ENCODE data around the gene ARHGDIA. TPM values are rescaled to one million over a fixed set of nuclear protein-coding genes. Genes with fewer than 3 reads are reported as not detected.

The ARHGDIA gene
- total and polyA plus RNA-seq, 11 donors = 81.4 to 296 (median 152) TPM

DNA sequence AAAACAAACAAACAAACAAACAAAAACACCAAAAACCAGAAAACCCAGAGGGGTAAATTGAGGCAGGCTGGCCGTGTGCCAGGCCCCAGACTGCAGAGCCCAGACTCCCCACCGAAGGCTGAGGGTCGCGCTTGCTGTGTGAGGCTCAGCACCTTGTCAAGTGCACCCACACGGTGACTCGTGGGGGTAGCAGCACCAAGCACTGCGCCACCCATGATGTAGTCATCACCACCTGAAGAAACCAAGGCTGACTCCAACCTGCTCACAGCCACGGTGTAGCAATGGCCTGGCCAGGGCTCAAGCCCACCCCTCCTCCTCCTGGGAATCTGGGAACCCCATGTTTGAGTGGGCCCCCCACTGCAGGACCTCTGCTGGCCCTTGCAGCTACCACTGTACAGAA lies 50.0 kb downstream of the ARHGDIA start:
- intact Hi-C loops (cut with DNase I) = loop anchor here in 3 of 10 donors (1.0 to 5.0 kb wide), 3 partner anchors 36 to 40 kb away; partner anchors contain the start of gene P4HB (in 2 of the 3)

GRCh38 chr17:81819708-81820107 lies 51.4 kb downstream of the ARHGDIA start:
- 27 to 45% (median 36%) methylated on average over 5 to 13 of the region's 13 CpGs for WGBS, 4 donors
- Histone ChIP-seq H3K27me3 (no peaks in the 10 kb centered on the region), H3K4me3 (no peak overlapping the region), H3K4me1 (peaks cover 3 to 21% (median 16%) of the 10 kb centered on the region in 12 donors), H3K36me3 (peaks cover 0 to 21% (median 5%) of the 10 kb centered on the region in 9 donors), H3K27ac (no peak overlapping the region), H3K9me3 (no peaks in the 10 kb centered on the region)
- TF ChIP-seq, protein P1, sequence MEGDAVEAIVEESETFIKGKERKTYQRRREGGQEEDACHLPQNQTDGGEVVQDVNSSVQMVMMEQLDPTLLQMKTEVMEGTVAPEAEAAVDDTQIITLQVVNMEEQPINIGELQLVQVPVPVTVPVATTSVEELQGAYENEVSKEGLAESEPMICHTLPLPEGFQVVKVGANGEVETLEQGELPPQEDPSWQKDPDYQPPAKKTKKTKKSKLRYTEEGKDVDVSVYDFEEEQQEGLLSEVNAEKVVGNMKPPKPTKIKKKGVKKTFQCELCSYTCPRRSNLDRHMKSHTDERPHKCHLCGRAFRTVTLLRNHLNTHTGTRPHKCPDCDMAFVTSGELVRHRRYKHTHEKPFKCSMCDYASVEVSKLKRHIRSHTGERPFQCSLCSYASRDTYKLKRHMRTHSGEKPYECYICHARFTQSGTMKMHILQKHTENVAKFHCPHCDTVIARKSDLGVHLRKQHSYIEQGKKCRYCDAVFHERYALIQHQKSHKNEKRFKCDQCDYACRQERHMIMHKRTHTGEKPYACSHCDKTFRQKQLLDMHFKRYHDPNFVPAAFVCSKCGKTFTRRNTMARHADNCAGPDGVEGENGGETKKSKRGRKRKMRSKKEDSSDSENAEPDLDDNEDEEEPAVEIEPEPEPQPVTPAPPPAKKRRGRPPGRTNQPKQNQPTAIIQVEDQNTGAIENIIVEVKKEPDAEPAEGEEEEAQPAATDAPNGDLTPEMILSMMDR (IDR thresholded peaks at IDR 0.05) = no peak
- no peak for TF ChIP-seq POLR2A (IDR thresholded peaks at IDR 0.05)
- DNase-seq = no peak
- intact Hi-C loops (cut with DNase I) = loop anchor here in 2 of 10 donors (2.0 to 5.0 kb wide), 2 partner anchors 38 to 41 kb away; partner anchors contain the start of gene P4HB (in 1 of the 2)
- ATAC-seq = no peak

More for the DNA sequence above, 50.0 kb downstream of the ARHGDIA start:
- H3K4me1 ChIP-seq = peaks cover 3 to 29% (median 17%) of the 10 kb centered on the region in 12 donors
- TF ChIP-seq POLR2A (IDR thresholded peaks at IDR 0.05) = no peak
- TF ChIP-seq, protein P1 (IDR thresholded peaks at IDR 0.05) = no peak
- ATAC-seq (peak in 2 of 4 donors; percentile 1 to 3), DNase-seq (no peak)
- H3K27ac ChIP-seq = peak overlapping the region in 11 of 12 donors; percentile 32 to 92 (median 88)
- H3K27me3 ChIP-seq = no peaks in the 10 kb centered on the region
- H3K4me3 ChIP-seq = no peak overlapping the region
- no peaks in the 10 kb centered on the region for H3K9me3 ChIP-seq
- peaks cover 0 to 23% (median 5%) of the 10 kb centered on the region in 9 donors for H3K36me3 ChIP-seq
- WGBS, 4 donors = 74 to 88% (median 83%) methylated on average over 8 of the region's 8 CpGs

DNA sequence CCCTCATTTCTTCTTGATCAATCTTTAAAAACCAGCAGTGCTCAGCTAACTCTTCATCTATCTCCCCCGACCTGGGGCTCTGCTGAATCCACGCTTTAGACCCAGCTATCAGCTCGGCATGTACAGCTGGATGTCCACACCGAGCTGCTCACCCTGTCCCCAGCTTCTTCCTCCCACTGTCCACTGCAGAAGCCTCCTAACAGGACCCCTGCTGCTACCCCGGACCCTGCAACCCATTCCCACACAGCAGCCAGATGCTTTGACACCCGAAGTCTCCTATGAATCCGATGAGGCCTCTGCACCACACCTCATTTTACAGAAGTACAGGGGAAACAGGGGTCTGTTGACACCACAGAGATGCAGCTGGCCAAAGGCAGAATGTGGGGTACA lies 53.4 kb downstream of the ARHGDIA start:
- no peak overlapping the region for H3K4me3 ChIP-seq
- TF ChIP-seq, protein P1 (IDR thresholded peaks at IDR 0.05) = no peak
- TF ChIP-seq POLR2A (IDR thresholded peaks at IDR 0.05) = no peak
- H3K4me1 ChIP-seq = peaks cover 3 to 17% (median 15%) of the 10 kb centered on the region in 12 donors
- 44 to 52% (median 48%) methylated on average over 7 of the region's 7 CpGs for WGBS, 4 donors
- no peaks in the 10 kb centered on the region for H3K9me3 ChIP-seq
- peaks cover 0 to 8% (median 0%) of the 10 kb centered on the region in 9 donors for H3K27me3 ChIP-seq
- no peak overlapping the region for H3K27ac ChIP-seq
- no peak for DNase-seq
- no peak for ATAC-seq
- intact Hi-C loops (cut with DNase I) = no loop called here
- H3K36me3 ChIP-seq = peaks cover 0 to 8% (median 1%) of the 10 kb centered on the region in 9 donors

Other genes with a start within 250 kb of the ARHGDIA start
Only the 30 nearest of the 31 such genes appear.
- gene TSPAN10, start 234.1 kb downstream of the ARHGDIA start, total RNA-seq = under 1 TPM in 4 of 9 donors, not detected in 5; 0.21 to 0.41 (median 0.38) TPM
- gene TSPAN10, start 234.1 kb downstream of the ARHGDIA start, polyA plus RNA-seq = under 1 TPM; 0.07 to 0.46 TPM
- 1 to 10 TPM in 2 of 9 donors, under 1 TPM in 1, not detected in 6; 0.73 to 2.3 (median 1.5) TPM for gene PDE6G, start 214.8 kb downstream of the ARHGDIA start, total RNA-seq
- under 1 TPM in 1 of 2 donors, not detected in 1; 0.67 TPM for gene PDE6G, start 214.8 kb downstream of the ARHGDIA start, polyA plus RNA-seq
- 10 to 100 TPM; 16.9 to 28.8 (median 21.7) TPM for gene OXLD1, start 204.7 kb downstream of the ARHGDIA start, total RNA-seq
- 10 to 100 TPM; 27.0 to 42.9 TPM for gene OXLD1, start 204.7 kb downstream of the ARHGDIA start, polyA plus RNA-seq
- 10 to 100 TPM in 1 of 9 donors, 1 to 10 TPM in 8; 3.5 to 10.1 (median 6.3) TPM for gene CCDC137, start 204.6 kb downstream of the ARHGDIA start, total RNA-seq
- gene CCDC137, start 204.6 kb downstream of the ARHGDIA start, polyA plus RNA-seq = 10 to 100 TPM in 1 of 2 donors, 1 to 10 TPM in 1; 8.2 to 20.0 TPM
- gene ARL16, start 187.5 kb downstream of the ARHGDIA start, total RNA-seq = 10 to 100 TPM; 10.2 to 22.3 (median 13.3) TPM
- 10 to 100 TPM; 22.4 to 23.6 TPM for gene ARL16, start 187.5 kb downstream of the ARHGDIA start, polyA plus RNA-seq
- 10 to 100 TPM; 37.4 to 90.8 (median 40.3) TPM for gene HGS, start 187.3 kb downstream of the ARHGDIA start, total RNA-seq
- 10 to 100 TPM; 53.8 to 81.4 TPM for gene HGS, start 187.3 kb downstream of the ARHGDIA start, polyA plus RNA-seq
- gene MRPL12, start 168.0 kb downstream of the ARHGDIA start, total RNA-seq = 100 to 1,000 TPM in 8 of 9 donors, 10 to 100 TPM in 1; 98.8 to 182 (median 133) TPM
- gene MRPL12, start 168.0 kb downstream of the ARHGDIA start, polyA plus RNA-seq = 100 to 1,000 TPM; 343 to 525 TPM
- gene SLC25A10, start 159.1 kb downstream of the ARHGDIA start, total RNA-seq = 10 to 100 TPM in 2 of 9 donors, 1 to 10 TPM in 7; 7.0 to 13.6 (median 8.2) TPM
- gene SLC25A10, start 159.1 kb downstream of the ARHGDIA start, polyA plus RNA-seq = 10 to 100 TPM; 10.8 to 17.9 TPM
- gene GCGR, start 67.2 kb downstream of the ARHGDIA start, total RNA-seq = not detected
- gene GCGR, start 67.2 kb downstream of the ARHGDIA start, polyA plus RNA-seq = not detected
- gene MCRIP1, start 38.0 kb downstream of the ARHGDIA start, total RNA-seq = 100 to 1,000 TPM in 5 of 9 donors, 10 to 100 TPM in 4; 74.8 to 134 (median 102) TPM
- 100 to 1,000 TPM; 159 to 266 TPM for gene MCRIP1, start 38.0 kb downstream of the ARHGDIA start, polyA plus RNA-seq
- gene PPP1R27, start 36.3 kb downstream of the ARHGDIA start, total RNA-seq = not detected
- gene PPP1R27, start 36.3 kb downstream of the ARHGDIA start, polyA plus RNA-seq = not detected
- gene P4HB, start 10.8 kb downstream of the ARHGDIA start, total RNA-seq = 100 to 1,000 TPM; 280 to 763 (median 374) TPM
- gene P4HB, start 10.8 kb downstream of the ARHGDIA start, polyA plus RNA-seq = 100 to 1,000 TPM; 246 to 584 TPM
- gene ALYREF, start 20.2 kb upstream of the ARHGDIA start, total RNA-seq = 10 to 100 TPM; 25.1 to 39.9 (median 32.4) TPM
- 10 to 100 TPM in 1 of 2 donors, 1 to 10 TPM in 1; 9.8 to 50.5 TPM for gene ALYREF, start 20.2 kb upstream of the ARHGDIA start, polyA plus RNA-seq
- gene ANAPC11, start 20.4 kb upstream of the ARHGDIA start, total RNA-seq = 100 to 1,000 TPM; 118 to 255 (median 143) TPM
- gene ANAPC11, start 20.4 kb upstream of the ARHGDIA start, polyA plus RNA-seq = 100 to 1,000 TPM; 283 to 329 TPM
- gene NPB, start 30.9 kb upstream of the ARHGDIA start, total RNA-seq = 1 to 10 TPM in 1 of 9 donors, under 1 TPM in 7, not detected in 1; 0.13 to 1.2 (median 0.50) TPM
- under 1 TPM; 0.29 to 0.61 TPM for gene NPB, start 30.9 kb upstream of the ARHGDIA start, polyA plus RNA-seq
- 10 to 100 TPM; 28.8 to 85.5 (median 46.2) TPM for gene PCYT2, start 40.1 kb upstream of the ARHGDIA start, total RNA-seq
- 10 to 100 TPM; 60.4 to 64.0 TPM for gene PCYT2, start 40.1 kb upstream of the ARHGDIA start, polyA plus RNA-seq
- gene SIRT7, start 46.8 kb upstream of the ARHGDIA start, total RNA-seq = 10 to 100 TPM in 2 of 9 donors, 1 to 10 TPM in 7; 3.6 to 13.2 (median 6.6) TPM
- gene SIRT7, start 46.8 kb upstream of the ARHGDIA start, polyA plus RNA-seq = 10 to 100 TPM in 1 of 2 donors, 1 to 10 TPM in 1; 7.1 to 12.0 TPM
- 10 to 100 TPM; 14.3 to 30.5 (median 18.0) TPM for gene MAFG, start 56.4 kb upstream of the ARHGDIA start, total RNA-seq
- gene MAFG, start 56.4 kb upstream of the ARHGDIA start, polyA plus RNA-seq = 10 to 100 TPM; 10.2 to 23.6 TPM
- 10 to 100 TPM in 2 of 9 donors, 1 to 10 TPM in 7; 1.8 to 12.2 (median 5.4) TPM for gene PYCR1, start 66.0 kb upstream of the ARHGDIA start, total RNA-seq
- gene PYCR1, start 66.0 kb upstream of the ARHGDIA start, polyA plus RNA-seq = 10 to 100 TPM in 1 of 2 donors, 1 to 10 TPM in 1; 3.4 to 30.7 TPM
- 10 to 100 TPM in 1 of 9 donors, 1 to 10 TPM in 7, under 1 TPM in 1; 0.31 to 11.2 (median 3.9) TPM for gene MYADML2, start 75.9 kb upstream of the ARHGDIA start, total RNA-seq
- 1 to 10 TPM in 1 of 2 donors, under 1 TPM in 1; 0.19 to 7.4 TPM for gene MYADML2, start 75.9 kb upstream of the ARHGDIA start, polyA plus RNA-seq
- gene NOTUM, start 89.8 kb upstream of the ARHGDIA start, total RNA-seq = 1 to 10 TPM in 2 of 9 donors, under 1 TPM in 4, not detected in 3; 0.25 to 1.6 (median 0.54) TPM
- under 1 TPM; 0.53 to 0.80 TPM for gene NOTUM, start 89.8 kb upstream of the ARHGDIA start, polyA plus RNA-seq
- 10 to 100 TPM; 15.1 to 27.8 (median 22.5) TPM for gene ASPSCR1, start 106.3 kb upstream of the ARHGDIA start, total RNA-seq
- gene ASPSCR1, start 106.3 kb upstream of the ARHGDIA start, polyA plus RNA-seq = 10 to 100 TPM; 39.2 to 43.6 TPM
- 10 to 100 TPM; 16.8 to 62.0 (median 23.8) TPM for gene CENPX, start 151.5 kb upstream of the ARHGDIA start, total RNA-seq
- gene CENPX, start 151.5 kb upstream of the ARHGDIA start, polyA plus RNA-seq = 100 to 1,000 TPM in 1 of 2 donors, 10 to 100 TPM in 1; 37.3 to 126 TPM
- gene LRRC45, start 152.0 kb upstream of the ARHGDIA start, total RNA-seq = 1 to 10 TPM; 2.9 to 7.5 (median 5.6) TPM
- gene LRRC45, start 152.0 kb upstream of the ARHGDIA start, polyA plus RNA-seq = 1 to 10 TPM; 5.1 to 8.6 TPM
- gene RAC3, start 160.3 kb upstream of the ARHGDIA start, total RNA-seq = 1 to 10 TPM in 7 of 9 donors, under 1 TPM in 2; 0.76 to 2.6 (median 1.5) TPM
- gene RAC3, start 160.3 kb upstream of the ARHGDIA start, polyA plus RNA-seq = 1 to 10 TPM; 1.2 to 2.0 TPM
- 100 to 1,000 TPM; 139 to 312 (median 185) TPM for gene DCXR, start 166.4 kb upstream of the ARHGDIA start, total RNA-seq
- gene DCXR, start 166.4 kb upstream of the ARHGDIA start, polyA plus RNA-seq = 100 to 1,000 TPM; 243 to 246 TPM
- gene RFNG, start 180.5 kb upstream of the ARHGDIA start, total RNA-seq = 10 to 100 TPM; 16.4 to 30.6 (median 20.4) TPM
- gene RFNG, start 180.5 kb upstream of the ARHGDIA start, polyA plus RNA-seq = 10 to 100 TPM; 24.0 to 25.8 TPM
- gene GPS1, start 180.6 kb upstream of the ARHGDIA start, total RNA-seq = 100 to 1,000 TPM in 2 of 9 donors, 10 to 100 TPM in 7; 76.7 to 151 (median 81.8) TPM
- 10 to 100 TPM; 95.0 to 97.7 TPM for gene GPS1, start 180.6 kb upstream of the ARHGDIA start, polyA plus RNA-seq
- gene DUS1L, start 194.5 kb upstream of the ARHGDIA start, total RNA-seq = 10 to 100 TPM; 41.5 to 84.7 (median 59.4) TPM
- gene DUS1L, start 194.5 kb upstream of the ARHGDIA start, polyA plus RNA-seq = 100 to 1,000 TPM in 1 of 2 donors, 10 to 100 TPM in 1; 79.7 to 113 TPM
- 100 to 1,000 TPM in 1 of 9 donors, 10 to 100 TPM in 7, 1 to 10 TPM in 1; 6.9 to 103 (median 18.9) TPM for gene FASN, start 226.9 kb upstream of the ARHGDIA start, total RNA-seq
- 10 to 100 TPM; 17.5 to 47.5 TPM for gene FASN, start 226.9 kb upstream of the ARHGDIA start, polyA plus RNA-seq

All from heart left ventricle (tissue), 16 donors.